ENCODE results near the gene ANGPTL2.

The ANGPTL2 gene

DNA sequence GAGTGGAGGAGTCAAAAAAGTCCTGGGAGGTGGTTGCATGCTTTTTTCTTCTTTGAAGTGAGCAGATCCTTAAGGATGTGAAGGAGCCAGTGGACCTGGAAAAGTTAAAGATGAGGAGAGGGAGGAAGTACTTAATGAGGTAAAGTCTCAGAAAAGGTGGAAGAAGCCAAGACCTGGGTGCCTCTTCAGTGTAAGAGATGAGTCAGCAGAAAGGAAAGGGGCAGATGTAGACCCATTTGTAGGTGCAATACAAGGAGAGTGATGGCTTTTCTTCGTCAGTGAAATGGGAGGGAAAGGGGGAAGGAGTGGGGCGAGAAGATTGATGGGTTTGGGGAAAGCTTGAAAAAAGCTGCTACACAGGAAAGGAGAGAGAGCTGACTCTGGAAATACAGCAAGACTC is 82.9 kb downstream of the ANGPTL2 start:
- ATAC-seq, result no peak
- no peak for TF ChIP-seq ARNTL (CRISPR knock-in tag; IDR thresholded peaks at IDR 0.05; ENCODE audit: borderline replicate concordance, low read depth)
- no peak for TF ChIP-seq ZFP3 (CRISPR knock-in tag; IDR thresholded peaks at IDR 0.05)
- TF ChIP-seq OSR1 (CRISPR knock-in tag; IDR thresholded peaks at IDR 0.05), result no peak
- no peak for TF ChIP-seq ZNF70 (CRISPR knock-in tag; IDR thresholded peaks at IDR 0.05)
- TF ChIP-seq, protein P1, sequence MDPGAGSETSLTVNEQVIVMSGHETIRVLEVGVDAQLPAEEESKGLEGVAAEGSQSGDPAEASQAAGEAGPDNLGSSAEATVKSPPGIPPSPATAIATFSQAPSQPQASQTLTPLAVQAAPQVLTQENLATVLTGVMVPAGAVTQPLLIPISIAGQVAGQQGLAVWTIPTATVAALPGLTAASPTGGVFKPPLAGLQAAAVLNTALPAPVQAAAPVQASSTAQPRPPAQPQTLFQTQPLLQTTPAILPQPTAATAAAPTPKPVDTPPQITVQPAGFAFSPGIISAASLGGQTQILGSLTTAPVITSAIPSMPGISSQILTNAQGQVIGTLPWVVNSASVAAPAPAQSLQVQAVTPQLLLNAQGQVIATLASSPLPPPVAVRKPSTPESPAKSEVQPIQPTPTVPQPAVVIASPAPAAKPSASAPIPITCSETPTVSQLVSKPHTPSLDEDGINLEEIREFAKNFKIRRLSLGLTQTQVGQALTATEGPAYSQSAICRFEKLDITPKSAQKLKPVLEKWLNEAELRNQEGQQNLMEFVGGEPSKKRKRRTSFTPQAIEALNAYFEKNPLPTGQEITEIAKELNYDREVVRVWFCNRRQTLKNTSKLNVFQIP (CRISPR knock-in tag; IDR thresholded peaks at IDR 0.05; ENCODE audit: borderline replicate concordance, low read depth), result no peak
- no peak for TF ChIP-seq TOX (CRISPR knock-in tag; IDR thresholded peaks at IDR 0.05; ENCODE audit: borderline replicate concordance)
- TF ChIP-seq RARB (CRISPR knock-in tag; IDR thresholded peaks at IDR 0.05), result no peak
- no peak for TF ChIP-seq ISL1 (CRISPR knock-in tag; IDR thresholded peaks at IDR 0.05)
- TF ChIP-seq ZC3H10 (CRISPR knock-in tag; IDR thresholded peaks at IDR 0.05), result no peak
- TF ChIP-seq, protein P2, sequence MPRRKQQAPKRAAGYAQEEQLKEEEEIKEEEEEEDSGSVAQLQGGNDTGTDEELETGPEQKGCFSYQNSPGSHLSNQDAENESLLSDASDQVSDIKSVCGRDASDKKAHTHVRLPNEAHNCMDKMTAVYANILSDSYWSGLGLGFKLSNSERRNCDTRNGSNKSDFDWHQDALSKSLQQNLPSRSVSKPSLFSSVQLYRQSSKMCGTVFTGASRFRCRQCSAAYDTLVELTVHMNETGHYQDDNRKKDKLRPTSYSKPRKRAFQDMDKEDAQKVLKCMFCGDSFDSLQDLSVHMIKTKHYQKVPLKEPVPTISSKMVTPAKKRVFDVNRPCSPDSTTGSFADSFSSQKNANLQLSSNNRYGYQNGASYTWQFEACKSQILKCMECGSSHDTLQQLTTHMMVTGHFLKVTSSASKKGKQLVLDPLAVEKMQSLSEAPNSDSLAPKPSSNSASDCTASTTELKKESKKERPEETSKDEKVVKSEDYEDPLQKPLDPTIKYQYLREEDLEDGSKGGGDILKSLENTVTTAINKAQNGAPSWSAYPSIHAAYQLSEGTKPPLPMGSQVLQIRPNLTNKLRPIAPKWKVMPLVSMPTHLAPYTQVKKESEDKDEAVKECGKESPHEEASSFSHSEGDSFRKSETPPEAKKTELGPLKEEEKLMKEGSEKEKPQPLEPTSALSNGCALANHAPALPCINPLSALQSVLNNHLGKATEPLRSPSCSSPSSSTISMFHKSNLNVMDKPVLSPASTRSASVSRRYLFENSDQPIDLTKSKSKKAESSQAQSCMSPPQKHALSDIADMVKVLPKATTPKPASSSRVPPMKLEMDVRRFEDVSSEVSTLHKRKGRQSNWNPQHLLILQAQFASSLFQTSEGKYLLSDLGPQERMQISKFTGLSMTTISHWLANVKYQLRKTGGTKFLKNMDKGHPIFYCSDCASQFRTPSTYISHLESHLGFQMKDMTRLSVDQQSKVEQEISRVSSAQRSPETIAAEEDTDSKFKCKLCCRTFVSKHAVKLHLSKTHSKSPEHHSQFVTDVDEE (CRISPR knock-in tag; IDR thresholded peaks at IDR 0.05), result no peak
- no peak for TF ChIP-seq ZNF8 (CRISPR knock-in tag; IDR thresholded peaks at IDR 0.05)
- no peak for TF ChIP-seq ZFP30 (CRISPR knock-in tag; IDR thresholded peaks at IDR 0.05)
- TF ChIP-seq PPARA (CRISPR knock-in tag; IDR thresholded peaks at IDR 0.05; ENCODE audit: borderline replicate concordance), result no peak
- TF ChIP-seq, protein P3, sequence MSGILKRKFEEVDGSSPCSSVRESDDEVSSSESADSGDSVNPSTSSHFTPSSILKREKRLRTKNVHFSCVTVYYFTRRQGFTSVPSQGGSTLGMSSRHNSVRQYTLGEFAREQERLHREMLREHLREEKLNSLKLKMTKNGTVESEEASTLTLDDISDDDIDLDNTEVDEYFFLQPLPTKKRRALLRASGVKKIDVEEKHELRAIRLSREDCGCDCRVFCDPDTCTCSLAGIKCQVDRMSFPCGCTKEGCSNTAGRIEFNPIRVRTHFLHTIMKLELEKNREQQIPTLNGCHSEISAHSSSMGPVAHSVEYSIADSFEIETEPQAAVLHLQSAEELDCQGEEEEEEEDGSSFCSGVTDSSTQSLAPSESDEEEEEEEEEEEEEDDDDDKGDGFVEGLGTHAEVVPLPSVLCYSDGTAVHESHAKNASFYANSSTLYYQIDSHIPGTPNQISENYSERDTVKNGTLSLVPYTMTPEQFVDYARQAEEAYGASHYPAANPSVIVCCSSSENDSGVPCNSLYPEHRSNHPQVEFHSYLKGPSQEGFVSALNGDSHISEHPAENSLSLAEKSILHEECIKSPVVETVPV (CRISPR knock-in tag; IDR thresholded peaks at IDR 0.05), result no peak

DNA sequence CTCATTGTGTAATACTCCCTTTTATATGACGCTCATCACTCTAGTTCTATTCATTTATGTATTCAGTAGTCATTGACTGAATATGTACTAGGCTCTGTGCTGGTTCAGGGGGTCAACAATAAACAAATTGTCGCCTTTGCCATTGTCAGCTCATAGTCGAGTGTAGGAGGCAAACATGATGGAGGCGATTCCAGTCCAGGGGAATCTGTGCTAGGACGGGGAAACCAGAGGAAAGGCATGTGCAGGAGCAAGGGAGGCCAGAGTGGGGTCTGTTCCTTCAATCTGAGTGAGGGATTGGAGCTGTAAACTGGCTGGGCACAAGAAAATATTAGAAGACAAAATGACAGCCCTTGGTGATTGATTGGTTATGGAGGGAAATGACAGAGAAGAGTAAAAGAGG is 83.9 kb downstream of the ANGPTL2 start:
- TF ChIP-seq ARNTL (CRISPR knock-in tag; IDR thresholded peaks at IDR 0.05; ENCODE audit: borderline replicate concordance, low read depth), result no peak
- TF ChIP-seq ZFP30 (CRISPR knock-in tag; IDR thresholded peaks at IDR 0.05), result no peak
- TF ChIP-seq, protein P2 (CRISPR knock-in tag; IDR thresholded peaks at IDR 0.05), result no peak
- no peak for TF ChIP-seq OSR1 (CRISPR knock-in tag; IDR thresholded peaks at IDR 0.05)
- no peak for TF ChIP-seq GLIS3 (CRISPR knock-in tag; IDR thresholded peaks at IDR 0.05)
- no peak for TF ChIP-seq ESRRG (CRISPR knock-in tag; IDR thresholded peaks at IDR 0.05)
- TF ChIP-seq TCF4 (CRISPR knock-in tag; IDR thresholded peaks at IDR 0.05; ENCODE audit: borderline replicate concordance), result no peak
- TF ChIP-seq ZC3H10 (CRISPR knock-in tag; IDR thresholded peaks at IDR 0.05), result no peak
- TF ChIP-seq ISL1 (CRISPR knock-in tag; IDR thresholded peaks at IDR 0.05), result no peak
- TF ChIP-seq BACH2 (CRISPR knock-in tag; IDR thresholded peaks at IDR 0.05; ENCODE audit: borderline replicate concordance), result no peak
- TF ChIP-seq ZNF70 (CRISPR knock-in tag; IDR thresholded peaks at IDR 0.05), result no peak
- no peak for ATAC-seq
